ENCODE measurements around the gene CCT7.

The CCT7 gene

GRCh38 chr2:73237168-73237567 lies 3.1 kb downstream of the CCT7 start:
- Mint-ChIP-seq H3K9me3 (no peaks in the 10 kb centered on the region), H3K27ac (no peak overlapping the region), H3K36me3 (peaks cover 16% of the 10 kb centered on the region), H3K27me3 (no peaks in the 10 kb centered on the region), H3K4me1 (peaks cover 41% of the 10 kb centered on the region), H3K4me3 (no peak overlapping the region)
- CTCF ChIA-PET: interaction anchor here (3.6 kb wide), 1 partner anchor 25 kb away, joined by 18 read pairs; no protein-coding TSS in a partner anchor
- DNase-seq: no peak

- Mint-ChIP-seq H3K4me3 (no peak overlapping the region), H3K27me3 (no peaks in the 10 kb centered on the region), H3K27ac (no peak overlapping the region), H3K36me3 (peaks cover 22% of the 10 kb centered on the region), H3K9me3 (no peaks in the 10 kb centered on the region), H3K4me1 (peaks cover 38% of the 10 kb centered on the region)
- DNase-seq: no peak
- CTCF ChIA-PET: interaction anchor here (0.9 to 1.6 kb wide), 3 partner anchors 9 to 52 kb away, joined by 4 to 6 read pairs (median 4); partner anchors contain the start of gene SMYD5
These were observed 4.0 kb downstream of the CCT7 start for GRCh38 chr2:73238149-73238548.

- no peaks in the 10 kb centered on the region for H3K27me3 Mint-ChIP-seq
- no peak overlapping the region for H3K27ac Mint-ChIP-seq
- CTCF ChIA-PET: interaction anchor here (0.6 to 1.6 kb wide), 5 partner anchors 26 to 72 kb away, joined by 3 to 6 read pairs (median 4); partner anchors contain the start of gene SMYD5
- H3K4me1 Mint-ChIP-seq: peaks cover 39% of the 10 kb centered on the region
- no peak for DNase-seq
- H3K4me3 Mint-ChIP-seq: no peak overlapping the region
- peaks cover 26% of the 10 kb centered on the region for H3K36me3 Mint-ChIP-seq
- no peaks in the 10 kb centered on the region for H3K9me3 Mint-ChIP-seq
These were observed 4.9 kb downstream of the CCT7 start for GRCh38 chr2:73238976-73239375.

- no peak for DNase-seq
- CTCF ChIA-PET: interaction anchor here (0.6 to 0.7 kb wide), 2 partner anchors 50 to 72 kb away, joined by 3 read pairs; no protein-coding TSS in a partner anchor
- H3K4me3 Mint-ChIP-seq: no peak overlapping the region
- H3K36me3 Mint-ChIP-seq: peaks cover 29% of the 10 kb centered on the region
- H3K9me3 Mint-ChIP-seq: no peaks in the 10 kb centered on the region
- H3K27ac Mint-ChIP-seq: no peak overlapping the region
- H3K27me3 Mint-ChIP-seq: no peaks in the 10 kb centered on the region
- H3K4me1 Mint-ChIP-seq: peaks cover 38% of the 10 kb centered on the region
These were observed 5.7 kb downstream of the CCT7 start for GRCh38 chr2:73239776-73240175.

GRCh38 chr2:73243884-73244570 lies 9.9 kb downstream of the CCT7 start:
- Mint-ChIP-seq H3K27me3 (no peaks in the 10 kb centered on the region), H3K9me3 (no peaks in the 10 kb centered on the region), H3K27ac (no peak overlapping the region), H3K4me3 (no peak overlapping the region), H3K4me1 (peaks cover 3% of the 10 kb centered on the region), H3K36me3 (peaks cover 44% of the 10 kb centered on the region)
- CTCF ChIA-PET: interaction anchor here (0.9 to 2.0 kb wide), 5 partner anchors 8 to 66 kb away, joined by 3 to 10 read pairs (median 3); no protein-coding TSS in a partner anchor
- DNase-seq: no peak

GRCh38 chr2:73244580-73244979 lies 10.5 kb downstream of the CCT7 start:
- H3K36me3 Mint-ChIP-seq: peaks cover 47% of the 10 kb centered on the region
- CTCF ChIA-PET: interaction anchor here (0.9 to 2.0 kb wide), 6 partner anchors 9 to 66 kb away, joined by 3 to 10 read pairs (median 3); no protein-coding TSS in a partner anchor
- H3K27me3 Mint-ChIP-seq: no peaks in the 10 kb centered on the region
- H3K4me3 Mint-ChIP-seq: no peak overlapping the region
- DNase-seq: no peak
- peaks cover 3% of the 10 kb centered on the region for H3K4me1 Mint-ChIP-seq
- no peak overlapping the region for H3K27ac Mint-ChIP-seq
- H3K9me3 Mint-ChIP-seq: no peaks in the 10 kb centered on the region

GRCh38 chr2:73246850-73247249 lies 12.7 kb downstream of the CCT7 start:
- H3K36me3 Mint-ChIP-seq: peaks cover 59% of the 10 kb centered on the region
- no peak overlapping the region for H3K27ac Mint-ChIP-seq
- H3K4me3 Mint-ChIP-seq: no peak overlapping the region
- no peaks in the 10 kb centered on the region for H3K27me3 Mint-ChIP-seq
- DNase-seq: no peak
- CTCF ChIA-PET: no interaction called here
- H3K4me1 Mint-ChIP-seq: peaks cover 3% of the 10 kb centered on the region
- H3K9me3 Mint-ChIP-seq: no peaks in the 10 kb centered on the region

GRCh38 chr2:73249636-73250035 lies 15.5 kb downstream of the CCT7 start:
- no peaks in the 10 kb centered on the region for H3K9me3 Mint-ChIP-seq
- peaks cover 63% of the 10 kb centered on the region for H3K36me3 Mint-ChIP-seq
- no peak overlapping the region for H3K27ac Mint-ChIP-seq
- H3K4me1 Mint-ChIP-seq: no peaks in the 10 kb centered on the region
- DNase-seq: no peak
- CTCF ChIA-PET: interaction anchor here (1.1 kb wide), 1 partner anchor 41 kb away, joined by 4 read pairs; no protein-coding TSS in a partner anchor
- H3K27me3 Mint-ChIP-seq: no peaks in the 10 kb centered on the region
- no peak overlapping the region for H3K4me3 Mint-ChIP-seq

- no peak for DNase-seq
- Mint-ChIP-seq H3K4me3 (no peak overlapping the region), H3K9me3 (no peaks in the 10 kb centered on the region), H3K36me3 (peaks cover 55% of the 10 kb centered on the region), H3K27ac (no peak overlapping the region), H3K4me1 (no peaks in the 10 kb centered on the region), H3K27me3 (no peaks in the 10 kb centered on the region)
- CTCF ChIA-PET: interaction anchor here (0.9 kb wide), 1 partner anchor 74 kb away, joined by 3 read pairs; no protein-coding TSS in a partner anchor
These were observed 17.1 kb downstream of the CCT7 start for GRCh38 chr2:73250872-73251846.

- Mint-ChIP-seq H3K4me1 (no peaks in the 10 kb centered on the region), H3K27me3 (no peaks in the 10 kb centered on the region), H3K9me3 (no peaks in the 10 kb centered on the region), H3K36me3 (peaks cover 42% of the 10 kb centered on the region), H3K4me3 (no peak overlapping the region), H3K27ac (no peak overlapping the region)
- no peak for DNase-seq
- CTCF ChIA-PET: interaction anchor here (0.9 to 2.3 kb wide), 2 partner anchors 40 to 75 kb away, joined by 3 to 5 read pairs; no protein-coding TSS in a partner anchor
These were observed 18.3 kb downstream of the CCT7 start for GRCh38 chr2:73252238-73253027.

GRCh38 chr2:73253400-73253799 lies 19.3 kb downstream of the CCT7 start:
- Mint-ChIP-seq H3K4me1 (no peaks in the 10 kb centered on the region), H3K27me3 (no peaks in the 10 kb centered on the region), H3K27ac (no peak overlapping the region), H3K4me3 (no peak overlapping the region), H3K36me3 (peaks cover 40% of the 10 kb centered on the region), H3K9me3 (no peaks in the 10 kb centered on the region)
- DNase-seq: no peak
- CTCF ChIA-PET: interaction anchor here (1.2 to 2.3 kb wide), 2 partner anchors 9 to 41 kb away, joined by 3 to 5 read pairs; no protein-coding TSS in a partner anchor

- no peak for DNase-seq
- Mint-ChIP-seq H3K4me1 (no peaks in the 10 kb centered on the region), H3K36me3 (peaks cover 37% of the 10 kb centered on the region), H3K27me3 (no peaks in the 10 kb centered on the region), H3K27ac (no peak overlapping the region), H3K4me3 (no peak overlapping the region), H3K9me3 (no peaks in the 10 kb centered on the region)
- CTCF ChIA-PET: interaction anchor here (1.2 to 2.3 kb wide), 2 partner anchors 9 to 41 kb away, joined by 3 to 5 read pairs; no protein-coding TSS in a partner anchor
These were observed 19.8 kb downstream of the CCT7 start for GRCh38 chr2:73253901-73254300.

- no peak for DNase-seq
- no peak overlapping the region for H3K27ac Mint-ChIP-seq
- H3K27me3 Mint-ChIP-seq: no peaks in the 10 kb centered on the region
- H3K36me3 Mint-ChIP-seq: peaks cover 33% of the 10 kb centered on the region
- H3K4me1 Mint-ChIP-seq: no peaks in the 10 kb centered on the region
- H3K9me3 Mint-ChIP-seq: no peaks in the 10 kb centered on the region
- no peak overlapping the region for H3K4me3 Mint-ChIP-seq
- CTCF ChIA-PET: interaction anchor here (0.5 to 2.3 kb wide), 3 partner anchors 10 to 883 kb away, joined by 3 to 5 read pairs (median 5); no protein-coding TSS in a partner anchor
These were observed 20.4 kb downstream of the CCT7 start for GRCh38 chr2:73254343-73255006.

All from activated naive CD4-positive, alpha-beta T cell treated with anti-CD3 and anti-CD28 coated beads, Interleukin-2, amount 10 ng/mL, durations not matched to agents 7 days and 5 days (primary cell).